Measurements from ENCODE around the gene SLC26A1.
"Not testable (repeated sequence)": the region's sequence is repeated elsewhere in the genome, so short reads cannot be mapped to it uniquely, and the experiment has no call there.

SLC26A1 gene

GRCh38 chr4:1013225-1014073, 20.2 kb upstream of the SLC26A1 start:
- no peak for DNase-seq (ENCODE audit: low read depth)

- no peak for DNase-seq (ENCODE audit: low read depth)
These were observed 19.0 kb upstream of the SLC26A1 start for GRCh38 chr4:1012034-1012739.

- DNase-seq (ENCODE audit: low read depth) = no peak
These were observed 18.4 kb upstream of the SLC26A1 start for GRCh38 chr4:1011666-1012033.

GRCh38 chr4:1011022-1011665, 17.9 kb upstream of the SLC26A1 start, which contains the start of gene FGFRL1:
FGFRL1 (plus strand) TSS chr4:1011626; CDS start chr4:1012486, 860 bp downstream.
- peak; percentile 87 for DNase-seq (ENCODE audit: low read depth)

- no peak for DNase-seq (ENCODE audit: low read depth)
These were observed 17.3 kb upstream of the SLC26A1 start for GRCh38 chr4:1010395-1011021.

- DNase-seq (ENCODE audit: low read depth) = peak; percentile 48
These were observed 16.6 kb upstream of the SLC26A1 start for GRCh38 chr4:1009542-1010394.

- DNase-seq (ENCODE audit: low read depth) = no peak
These were observed 15.8 kb upstream of the SLC26A1 start for GRCh38 chr4:1008840-1009541.

GRCh38 chr4:1006856-1007255, 13.7 kb upstream of the SLC26A1 start:
- DNase-seq (ENCODE audit: low read depth) = no peak

GRCh38 chr4:1004557-1005485, 11.6 kb upstream of the SLC26A1 start:
- DNase-seq (ENCODE audit: low read depth) = no peak

- DNase-seq (ENCODE audit: low read depth) = no peak
These were observed 10.8 kb upstream of the SLC26A1 start for GRCh38 chr4:1004071-1004418.

- no peak for DNase-seq (ENCODE audit: low read depth)
These were observed 10.3 kb upstream of the SLC26A1 start for GRCh38 chr4:1003271-1004070.

GRCh38 chr4:1002631-1003251, 9.5 kb upstream of the SLC26A1 start:
- DNase-seq (ENCODE audit: low read depth) = no peak

- no peak for DNase-seq (ENCODE audit: low read depth)
These were observed 9.0 kb upstream of the SLC26A1 start for GRCh38 chr4:1002131-1002630.

- no peak for DNase-seq (ENCODE audit: low read depth)
These were observed 8.4 kb upstream of the SLC26A1 start for GRCh38 chr4:1001561-1002130.

GRCh38 chr4:1000686-1001260, 7.6 kb upstream of the SLC26A1 start:
- DNase-seq (ENCODE audit: low read depth) = no peak

- no peak for DNase-seq (ENCODE audit: low read depth)
These were observed 6.8 kb upstream of the SLC26A1 start for GRCh38 chr4:999882-1000425.

- DNase-seq (ENCODE audit: low read depth) = not testable (repeated sequence)
These were observed 6.1 kb upstream of the SLC26A1 start for GRCh38 chr4:999240-999863.

All from stimulated activated CD8-positive, alpha-beta memory T cell treated with anti-CD3 and anti-CD28 coated beads, Interleukin-7, amount 100 ng/mL, for 24 hours (primary cell).